GM12878 (cell line): ENCODE results near the gene PCLAF. TPM values are rescaled to one million over a fixed set of nuclear protein-coding genes. Genes with fewer than 3 reads are reported as not detected.

Experiments used
- ATAC-seq: fragments of 200-7000 bp; cut with Tn5 transposase; 3 replicates; pipeline ENCODE4 v1.9.1; 2020; ENCODE audit warnings: mild to moderate bottlenecking, moderate library complexity
- BruUV-seq: library from RNA; stranded (reverse); fragments of 400-500 nt; replicated peaks from 2 replicates; lab custom pipeline; 2021; lab: Mats Ljungman, UMichigan
- CTCF ChIA-PET: fragments of 300-600 bp; sonication (Branson Sonifier 250); formaldehyde crosslinking; extraction: SDS; loops from one replicate; lab custom pipeline; 2021; ENCODE audit warnings: inconsistent platforms; lab: Yijun Ruan, JAX
- POLR2A ChIA-PET: fragments of 350-600 bp; formaldehyde crosslinking; extraction: SDS; loops from one replicate; lab custom pipeline; 2021; ENCODE audit warnings: inconsistent platforms; lab: Charles Lee
- RAD21 ChIA-PET: fragments of 300-600 bp; sonication (Branson Sonifier 250); formaldehyde crosslinking; loops from one replicate; lab custom pipeline; 2023; ENCODE audit warnings: antibody characterized with exemption; ENCODE audit not compliant: unreplicated experiment; lab: Charles Lee
- SMC1A ChIA-PET: fragments of 300-600 bp; sonication (Branson Sonifier 250); formaldehyde crosslinking; loops from one replicate; lab custom pipeline; 2023; ENCODE audit not compliant: unreplicated experiment, uncharacterized antibody; lab: Charles Lee
- DNase-seq: peaks from one replicate; pipeline ENCODE4 v3.0.0-alpha.2; 2011; ENCODE audit warnings: low read depth, low spot score
- FAIRE-seq: peaks from 3 replicates; lab custom pipeline; 2011; peaks lifted over from hg19 to GRCh38; lab: Jason Lieb, UNC
- H2AFZ ChIP-seq: 2 replicates; pipeline ENCODE4 v1.6.0; 2011; ENCODE audit warnings: low read depth, low read length, control low read depth; ENCODE audit not compliant: control insufficient read depth
- H3K27ac ChIP-seq: 2 replicates; pipeline ENCODE4 v1.5.1; 2011; ENCODE audit warnings: control low read depth; ENCODE audit not compliant: control insufficient read depth, insufficient read depth
- H3K27me3 ChIP-seq, 2 experiments: replicated peaks in 1 of 2; 2 replicates each; pipeline versions ENCODE4 v1.6.0 to v1.6.1; 2011; ENCODE audit warnings: low read length in 1 of 2; ENCODE audit not compliant: control insufficient read depth in 2 of 2, insufficient read depth in 2 of 2
- H3K36me3 ChIP-seq, 2 experiments: 2 replicates each; pipeline ENCODE4 v1.5.1; 2011; ENCODE audit warnings: low read length in 1 of 2; ENCODE audit not compliant: control insufficient read depth in 2 of 2, insufficient read depth in 2 of 2
- H3K4me1 ChIP-seq: 2 replicates; pipeline ENCODE4 v1.6.1; 2011; ENCODE audit warnings: mild to moderate bottlenecking, low read length, moderate library complexity, mixed read lengths; ENCODE audit not compliant: control insufficient read depth, insufficient read depth
- H3K4me2 ChIP-seq: 2 replicates; pipeline ENCODE4 v1.6.0; 2011; ENCODE audit warnings: control low read depth; ENCODE audit not compliant: control insufficient read depth, insufficient read depth
- H3K4me3 ChIP-seq: fragments of 200-600 bp; sonication (generic); 2 replicates; pipeline ENCODE4 v1.5.1; 2016
- H3K79me2 ChIP-seq: 2 replicates; pipeline ENCODE4 v1.6.0; 2011; ENCODE audit warnings: low read length; ENCODE audit not compliant: control insufficient read depth, insufficient read depth
- H3K9ac ChIP-seq: 2 replicates; pipeline ENCODE4 v1.8.0; 2011; ENCODE audit warnings: low read length, control low read depth, mixed read lengths; ENCODE audit not compliant: control insufficient read depth, insufficient read depth
- H3K9me3 ChIP-seq: replicated peaks from 3 replicates; pipeline ENCODE4 v1.5.1; 2011; ENCODE audit warnings: mild to moderate bottlenecking, low read length; ENCODE audit not compliant: control insufficient read depth, insufficient read depth
- H4K20me1 ChIP-seq: 2 replicates; pipeline ENCODE4 v1.6.0; 2011; ENCODE audit not compliant: control insufficient read depth, insufficient read depth
- CTCF ChIP-seq, 3 experiments: IDR thresholded peaks in 2 of 3; conservative IDR thresholded peaks in 1 of 3; 2 replicates each; pipeline ENCODE4 v1.5.1; 2011; ENCODE audit warnings: low read depth in 3 of 3, low read length in 3 of 3, mild to moderate bottlenecking in 3 of 3, control low read depth in 2 of 3, moderate library complexity in 2 of 3, inconsistent platforms in 1 of 3, mixed read lengths in 1 of 3; ENCODE audit not compliant: control insufficient read depth in 2 of 3, insufficient read depth in 1 of 3; ENCODE audit errors: extremely low read depth in 1 of 3
- IRF4 ChIP-seq: IDR thresholded peaks from 2 replicates; pipeline ENCODE4 v1.6.1; 2011; ENCODE audit warnings: low read depth, low read length
- REST ChIP-seq: IDR thresholded peaks from 2 replicates; pipeline ENCODE4 v1.6.1; 2012; ENCODE audit warnings: mild to moderate bottlenecking, low read depth, low read length
- ZBTB40 ChIP-seq: fragments of 450-650 bp; IDR thresholded peaks from 2 replicates; pipeline ENCODE4 v1.6.1; 2016; ENCODE audit warnings: mild to moderate bottlenecking, moderate library complexity, borderline replicate concordance
- WGBS: methylation state at CpG from one replicate; pipeline ENCODE4 v1.1.6; 2016; ENCODE audit warnings: low lambda C conversion rate; ENCODE audit not compliant: insufficient replicate concordance, insufficient coverage; ENCODE audit errors: missing lambda C conversion rate; 5-methylcytosine and 5-hydroxymethylcytosine counted together
- in situ Hi-C: fragments of 300-500 bp; cut with MboI; formaldehyde crosslinking; loops from 9 replicates; pipeline ENCODE4 v1.14.3; 2018; ENCODE audit warnings: mixed read lengths
- intact Hi-C: fragments of 100-400 bp; cut with micrococcal nuclease; formaldehyde crosslinking; loops from one replicate; pipeline ENCODE4 v1.14.2; 2022; ENCODE audit not compliant: unreplicated experiment
- polyA plus RNA-seq, 11 experiments: library from polyadenylated mRNA; depleted of rRNA in 4 of 11; unstranded in 6 of 11; stranded (reverse) in 5 of 11; fragments of >200 nt; fragmentation: Nextera tagmentation in 4 of 11; fragmentation: Illumina TruSeq in 1 of 11; extraction: Ambion mirVana in 4 of 11; extraction: Trizol in 1 of 11; gene quantifications; 1 replicate in 1 of 11; 2 replicates in 10 of 11; pipeline versions ENCODE4 v1.2.1 to v1.2.3, GENCODE V29; 2011 to 2016; ENCODE audit warnings: inconsistent platforms in 2 of 11, missing spikeins in 2 of 11, low read depth in 1 of 11
- total RNA-seq, 4 experiments: library from RNA; depleted of rRNA in 3 of 4; stranded (reverse); fragments of >200 nt in 3 of 4; fragmentation: Illumina TruSeq in 1 of 4; extraction: Trizol in 1 of 4; gene quantifications; 2 replicates each; pipeline versions ENCODE4 v1.2.1 to v1.2.3, GENCODE V29; 2013 to 2021

The PCLAF gene
- total and polyA plus RNA-seq, 10 of the 15 experiments (the other 5 are each of a cell fraction or from before 2014, with no cell fraction given) = 79.0 to 627 (median 343) TPM

DNA sequence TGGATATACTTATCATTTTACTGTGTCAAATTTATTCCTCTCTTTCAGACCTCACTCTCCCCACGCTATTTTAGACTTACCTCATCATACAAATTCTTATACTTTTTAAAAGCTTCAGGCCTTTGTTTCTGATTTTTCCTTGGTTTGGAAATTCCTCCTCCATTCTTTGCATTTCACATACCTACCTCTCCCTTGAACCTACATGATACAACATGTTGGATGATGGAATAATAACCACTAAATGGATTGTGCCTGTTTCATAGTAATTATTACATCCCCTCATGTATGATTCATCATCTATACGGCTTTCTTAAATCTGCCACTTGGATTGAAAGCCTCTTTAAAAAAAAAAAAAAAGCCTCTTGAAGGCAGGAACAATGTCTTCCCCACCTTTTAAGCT is 31.0 kb upstream of the PCLAF start (continued):
- TF ChIP-seq CTCF (IDR thresholded peaks at IDR 0.05 in 2 of 3, conservative IDR thresholded peaks at IDR 0.05 in 1 of 3; ENCODE audit: control insufficient read depth in 2 of 3, extremely low read depth in 1 of 3, insufficient read depth in 1 of 3, low read depth in 3 of 3, low read length in 3 of 3) = no peak

DNA sequence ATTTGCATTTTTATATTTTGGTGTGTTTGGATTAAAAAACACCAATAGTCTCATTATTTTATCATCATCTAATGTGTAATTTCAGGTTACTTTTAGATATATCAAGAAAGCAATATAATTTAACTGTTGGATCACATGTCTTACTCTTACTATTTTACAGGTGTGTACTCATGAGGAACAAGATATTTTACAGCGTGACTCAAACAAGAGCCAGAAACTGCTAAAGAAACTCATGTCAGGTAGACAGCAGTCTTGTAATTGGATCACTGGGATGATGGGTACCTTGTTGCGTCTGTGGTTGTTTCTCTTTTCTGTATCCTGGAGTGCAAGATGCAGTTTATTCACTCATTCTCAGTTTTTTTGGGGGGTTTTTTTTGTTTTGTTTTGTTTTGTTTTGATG is 19.3 kb upstream of the PCLAF start:
- WGBS = 98% methylated on average over 2 of the region's 2 CpGs
- POLR2A ChIA-PET = no interaction called here
- no peak overlapping the region for H3K4me3 ChIP-seq
- H4K20me1 ChIP-seq = no peaks in the 10 kb centered on the region
- FAIRE-seq = no peak
- intact Hi-C loops (no loop called here), in situ Hi-C loops (no loop called here)
- no peak overlapping the region for H2AFZ ChIP-seq
- H3K27ac ChIP-seq = no peak overlapping the region
- CTCF ChIA-PET = no interaction called here
- no peaks in the 10 kb centered on the region for H3K79me2 ChIP-seq
- no TSS peak for BruUV-seq
- RAD21 ChIA-PET = no interaction called here
- no peak overlapping the region for H3K9ac ChIP-seq
- no peak for DNase-seq
- H3K9me3 ChIP-seq = no peaks in the 10 kb centered on the region
- TF ChIP-seq ZBTB40 (no peak), REST (no peak), IRF4 (no peak)
- SMC1A ChIA-PET = no interaction called here
- H3K36me3 ChIP-seq = peaks cover 2 to 12% of the 10 kb centered on the region in 2 experiments
- H3K27me3 ChIP-seq = no peaks in the 10 kb centered on the region
- H3K4me1 ChIP-seq = no peaks in the 10 kb centered on the region
- ATAC-seq = no peak
- H3K4me2 ChIP-seq = no peak overlapping the region
